Naive thymus-derived CD8-positive, alpha-beta T cell (primary cell): Measurements from ENCODE around the gene MIER3. TPM values are rescaled to one million over a fixed set of nuclear protein-coding genes. Genes with fewer than 3 reads are reported as not detected.

ENCODE experiments used
- ATAC-seq, 2 donors: fragments of 150-1000 bp; cut with Tn5 transposase in 1 of 2; sonication (Bioruptor Pico), chemical (Tn5 transposase) in 1 of 2; 1 replicate in 1 of 2; 2 replicates in 1 of 2; pipeline ENCODE4 v1.10.0; 2021; ENCODE audit warnings: mild to moderate bottlenecking in 2 of 2, moderate library complexity in 2 of 2
- POLR2A ChIA-PET: fragments of 350-600 bp; sonication (Branson Sonifier 250); formaldehyde crosslinking; loops from one replicate; lab custom pipeline; 2021; ENCODE audit warnings: antibody characterized with exemption; lab: Charles Lee
- DNase-seq, 10 donors: peaks; one replicate each; pipeline versions ENCODE4 v3.0.0 to v3.0.0-alpha.2; 2020 to 2022
- H3K27ac Mint-ChIP-seq, 10 donors: one replicate each; pipeline ENCODE4 v1.8.0; 2020 to 2022; ENCODE audit warnings: mild to moderate bottlenecking in 10 of 10, mixed read lengths in 10 of 10, moderate library complexity in 4 of 10, inconsistent platforms in 1 of 10
- H3K27me3 Mint-ChIP-seq, 5 donors: one replicate each; pipeline ENCODE4 v1.8.0; 2021 to 2022; ENCODE audit warnings: mixed read lengths in 5 of 5
- H3K36me3 Mint-ChIP-seq, 3 donors: one replicate each; pipeline ENCODE4 v1.8.0; 2020 to 2022; ENCODE audit warnings: mixed read lengths in 3 of 3, mild to moderate bottlenecking in 2 of 3, inconsistent platforms in 1 of 3
- H3K4me1 Mint-ChIP-seq, 4 donors: one replicate each; pipeline ENCODE4 v1.8.0; 2021 to 2022; ENCODE audit warnings: mixed read lengths in 4 of 4
- H3K4me3 Mint-ChIP-seq, 10 donors: one replicate each; pipeline ENCODE4 v1.8.0; 2020 to 2022; ENCODE audit warnings: mild to moderate bottlenecking in 10 of 10, mixed read lengths in 10 of 10, moderate library complexity in 6 of 10, inconsistent platforms in 1 of 10
- H3K9me3 Mint-ChIP-seq, 9 donors: one replicate each; pipeline ENCODE4 v1.8.0; 2020 to 2022; ENCODE audit warnings: mixed read lengths in 9 of 9, mild to moderate bottlenecking in 3 of 9, inconsistent platforms in 1 of 9, moderate library complexity in 1 of 9
- polyA plus RNA-seq, 3 donors: library from polyadenylated mRNA; unstranded; fragments of 300-500 nt; fragmentation: Illumina TruSeq; gene quantifications; one replicate each; pipeline ENCODE4 v1.2.3, GENCODE V29; 2021
- total RNA-seq, 8 experiments: library from RNA in 2 of 8; stranded (reverse) in 2 of 8; gene quantifications; one replicate each; pipeline ENCODE4 v1.2.3 and lab custom pipeline; 2021 to 2026

The MIER3 gene, protein sequence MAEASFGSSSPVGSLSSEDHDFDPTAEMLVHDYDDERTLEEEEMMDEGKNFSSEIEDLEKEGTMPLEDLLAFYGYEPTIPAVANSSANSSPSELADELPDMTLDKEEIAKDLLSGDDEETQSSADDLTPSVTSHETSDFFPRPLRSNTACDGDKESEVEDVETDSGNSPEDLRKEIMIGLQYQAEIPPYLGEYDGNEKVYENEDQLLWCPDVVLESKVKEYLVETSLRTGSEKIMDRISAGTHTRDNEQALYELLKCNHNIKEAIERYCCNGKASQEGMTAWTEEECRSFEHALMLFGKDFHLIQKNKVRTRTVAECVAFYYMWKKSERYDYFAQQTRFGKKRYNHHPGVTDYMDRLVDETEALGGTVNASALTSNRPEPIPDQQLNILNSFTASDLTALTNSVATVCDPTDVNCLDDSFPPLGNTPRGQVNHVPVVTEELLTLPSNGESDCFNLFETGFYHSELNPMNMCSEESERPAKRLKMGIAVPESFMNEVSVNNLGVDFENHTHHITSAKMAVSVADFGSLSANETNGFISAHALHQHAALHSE
- total RNA-seq (10 to 100 TPM; 34.3 to 37.1 TPM), polyA plus RNA-seq (10 to 100 TPM in 1 of 3 donors, 1 to 10 TPM in 2; 3.8 to 10.3 (median 6.1) TPM), total RNA-seq (lab: John Stamatoyannopoulos, UW) (29.2 to 51.3 (median 41.6) reads per million in 6 experiments)

DNA sequence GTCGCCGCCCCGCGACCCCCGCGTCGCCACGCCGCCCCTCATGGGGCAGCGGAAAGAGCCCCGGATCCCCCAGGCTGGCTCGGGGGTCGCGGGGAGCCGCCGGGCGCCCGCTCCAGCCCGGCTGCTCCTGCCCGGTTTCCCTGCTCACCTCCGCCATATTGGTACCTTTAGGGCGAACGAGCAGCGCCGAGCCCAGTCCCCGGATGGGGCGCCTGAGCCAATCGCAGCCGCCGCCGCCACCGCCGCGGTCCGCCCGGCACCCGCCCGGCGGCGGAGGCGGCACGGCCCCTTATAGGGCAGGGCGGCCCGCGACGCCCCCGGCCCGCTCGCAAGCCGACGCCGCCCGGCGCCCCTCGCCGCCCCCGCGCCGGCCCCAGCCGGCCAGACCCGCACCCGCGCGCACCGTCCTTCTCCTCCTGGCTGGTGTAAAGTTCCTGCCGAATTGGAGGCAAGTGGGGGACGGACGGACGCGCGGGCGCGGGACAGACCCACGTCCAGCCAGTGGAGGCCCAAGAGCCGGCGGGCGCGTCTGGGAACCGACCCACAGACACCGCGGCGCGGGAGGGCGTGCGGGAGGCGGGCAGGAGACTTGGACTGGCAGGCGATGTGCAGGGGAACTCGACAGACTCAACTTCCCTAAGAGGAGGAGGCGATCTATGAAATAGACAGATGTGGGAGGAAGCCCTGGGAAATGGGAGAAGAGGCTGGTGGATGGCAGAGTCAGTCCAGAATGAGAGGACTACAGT, at the start of gene MIER3:
TSS of gene MIER3 (minus strand) at position 178 of the 746 bp plus-strand sequence. CDS start at position 157, 21 bp downstream.
- ATAC-seq (peak; percentile 90 to 92), DNase-seq (peak; percentile 68 to 86 (median 78))
- POLR2A ChIA-PET, result no interaction called here
- no peaks in the 10 kb centered on the region for H3K9me3 Mint-ChIP-seq
- peak within 1 kb of the TSS; percentile 91 to 97 (median 95) for H3K4me3 Mint-ChIP-seq
- H3K36me3 Mint-ChIP-seq, result peaks cover 0 to 11% (median 0%) of the 10 kb centered on the region in 3 donors
- peak within 1 kb of the TSS; percentile 78 to 94 (median 92) for H3K27ac Mint-ChIP-seq
- peaks cover 11 to 36% (median 23%) of the 10 kb centered on the region in 4 donors for H3K4me1 Mint-ChIP-seq
- H3K27me3 Mint-ChIP-seq, result peaks cover 0 to 23% (median 7%) of the 10 kb centered on the region in 5 donors

DNA sequence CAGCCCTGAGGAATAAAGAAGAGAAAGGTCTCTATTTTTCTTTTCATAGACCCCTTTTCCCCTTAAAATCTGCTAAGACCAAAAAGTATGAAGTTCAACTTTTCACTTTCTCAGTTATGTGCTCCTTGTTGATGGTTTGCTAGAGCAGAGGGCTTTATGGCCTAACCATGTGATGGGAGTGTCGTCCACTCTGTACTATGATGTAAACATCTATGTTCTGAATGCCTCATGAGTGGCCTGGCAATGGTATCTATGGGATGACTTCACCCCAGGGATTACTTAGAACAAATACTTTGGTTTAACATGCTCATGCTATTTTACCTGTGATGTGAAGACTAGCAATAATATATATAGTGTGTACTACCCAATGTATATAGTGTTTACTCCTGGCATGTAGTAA, 43.7 kb upstream of the MIER3 start:
- Mint-ChIP-seq H3K4me3 (no peak overlapping the region), H3K9me3 (no peaks in the 10 kb centered on the region), H3K27ac (no peak overlapping the region), H3K27me3 (peaks cover 3 to 17% (median 5%) of the 10 kb centered on the region in 5 donors), H3K4me1 (no peaks in the 10 kb centered on the region), H3K36me3 (no peaks in the 10 kb centered on the region)
- no peak for DNase-seq
- POLR2A ChIA-PET, result no interaction called here
- ATAC-seq, result no peak

DNA sequence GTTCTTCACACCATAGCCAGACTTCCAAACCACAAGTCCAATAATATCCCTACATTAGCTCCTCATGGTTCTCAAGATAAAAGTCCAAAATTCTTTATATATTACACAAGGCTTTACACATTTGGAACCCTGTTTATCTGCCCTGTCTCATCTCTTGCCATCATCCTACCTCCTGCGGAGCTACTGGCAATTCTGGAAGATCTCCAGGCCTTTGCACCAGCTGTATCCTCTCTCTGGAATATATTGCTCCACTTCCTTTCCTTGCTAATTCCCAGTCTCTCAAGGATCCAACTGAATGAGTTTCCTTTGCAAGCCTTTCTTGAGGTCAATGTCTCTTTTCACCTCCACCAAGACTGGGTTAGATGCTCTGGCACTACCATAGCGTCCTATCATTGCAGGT, 41.3 kb upstream of the MIER3 start:
- DNase-seq, result no peak
- H3K36me3 Mint-ChIP-seq, result no peaks in the 10 kb centered on the region
- no peak overlapping the region for H3K4me3 Mint-ChIP-seq
- no peak for ATAC-seq
- peaks cover 2 to 11% (median 5%) of the 10 kb centered on the region in 5 donors for H3K27me3 Mint-ChIP-seq
- no peaks in the 10 kb centered on the region for H3K4me1 Mint-ChIP-seq
- POLR2A ChIA-PET, result no interaction called here
- H3K9me3 Mint-ChIP-seq, result no peaks in the 10 kb centered on the region
- H3K27ac Mint-ChIP-seq, result no peak overlapping the region

DNA sequence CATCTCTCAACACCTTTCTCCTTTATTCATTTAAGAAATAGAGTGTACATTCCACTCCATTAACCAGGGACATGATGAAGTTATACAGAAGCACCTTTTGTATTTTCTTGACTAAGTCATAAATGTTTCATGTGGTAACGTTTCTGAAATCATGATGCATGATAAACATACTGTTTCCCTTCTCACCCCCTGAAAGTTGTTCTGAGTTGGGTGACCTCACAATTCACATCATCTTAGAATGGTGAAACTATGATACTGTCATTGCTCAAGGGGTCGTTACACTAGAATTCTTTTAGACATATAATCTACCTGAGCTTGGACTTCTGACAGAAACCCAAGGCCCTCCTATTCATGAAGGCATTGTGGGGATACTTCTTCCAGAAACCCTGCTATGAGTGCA, 37.8 kb upstream of the MIER3 start:
- Mint-ChIP-seq H3K9me3 (no peaks in the 10 kb centered on the region), H3K27me3 (peaks cover 2 to 11% (median 5%) of the 10 kb centered on the region in 5 donors), H3K4me3 (no peak overlapping the region), H3K36me3 (no peaks in the 10 kb centered on the region), H3K27ac (no peak overlapping the region), H3K4me1 (peaks cover 0 to 13% (median under 1%) of the 10 kb centered on the region in 4 donors)
- ATAC-seq, result no peak
- POLR2A ChIA-PET, result no interaction called here
- DNase-seq, result no peak

DNA sequence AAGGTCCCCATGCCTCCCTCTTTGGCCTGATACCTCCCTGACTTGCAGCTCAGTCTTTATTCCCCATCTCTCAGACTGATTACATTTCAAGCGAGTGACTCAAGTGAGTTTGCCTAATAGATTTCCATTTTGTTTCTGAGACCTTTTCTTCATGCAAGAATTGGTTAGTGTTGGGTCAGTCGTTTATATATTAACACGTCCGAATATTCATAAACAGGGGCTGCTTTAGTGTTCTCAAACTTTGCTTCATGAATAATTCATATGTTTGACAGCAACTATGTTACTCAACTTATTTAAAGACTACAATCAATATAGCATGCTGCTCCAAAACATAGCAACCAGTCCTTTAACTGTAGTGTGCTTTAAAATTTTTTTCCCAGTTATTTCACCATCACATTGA, 36.6 kb upstream of the MIER3 start:
- Mint-ChIP-seq H3K4me1 (peaks cover 0 to 23% (median 9%) of the 10 kb centered on the region in 4 donors), H3K36me3 (no peaks in the 10 kb centered on the region), H3K4me3 (no peak overlapping the region), H3K27me3 (peaks cover 0 to 4% (median 2%) of the 10 kb centered on the region in 5 donors), H3K27ac (no peak overlapping the region), H3K9me3 (no peaks in the 10 kb centered on the region)
- DNase-seq (no peak), ATAC-seq (no peak)
- POLR2A ChIA-PET, result interaction anchor here (0.6 kb wide), 1 partner anchor 8 kb away, joined by 7 read pairs; no protein-coding TSS in a partner anchor

DNA sequence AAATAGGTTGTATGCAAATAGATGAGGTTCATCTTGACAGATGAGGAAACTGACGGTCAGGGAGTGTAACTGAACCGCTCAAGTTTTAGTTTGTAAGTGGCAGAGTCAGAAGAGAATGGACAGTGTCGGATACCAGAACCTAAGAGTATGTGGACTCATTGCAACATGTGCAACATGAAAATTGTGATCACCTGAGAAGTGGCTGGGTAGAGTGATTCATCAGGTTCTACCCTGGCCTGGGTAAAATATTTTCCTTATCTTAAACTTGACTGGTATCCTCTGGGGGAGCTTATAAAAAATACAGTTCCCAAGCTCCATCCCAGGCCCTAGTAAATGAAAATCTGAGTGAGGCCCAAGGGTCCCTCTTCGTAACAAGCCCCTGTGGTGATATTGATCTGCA, 35.2 kb upstream of the MIER3 start:
- Mint-ChIP-seq H3K4me1 (peaks cover 0 to 23% (median 9%) of the 10 kb centered on the region in 4 donors), H3K9me3 (no peaks in the 10 kb centered on the region), H3K4me3 (no peak overlapping the region), H3K27me3 (no peaks in the 10 kb centered on the region), H3K27ac (no peak overlapping the region), H3K36me3 (no peaks in the 10 kb centered on the region)
- ATAC-seq (no peak), DNase-seq (no peak)
- POLR2A ChIA-PET, result interaction anchor here (0.6 kb wide), 2 partner anchors 119 to 707 kb away, joined by 3 read pairs; no protein-coding TSS in a partner anchor

DNA sequence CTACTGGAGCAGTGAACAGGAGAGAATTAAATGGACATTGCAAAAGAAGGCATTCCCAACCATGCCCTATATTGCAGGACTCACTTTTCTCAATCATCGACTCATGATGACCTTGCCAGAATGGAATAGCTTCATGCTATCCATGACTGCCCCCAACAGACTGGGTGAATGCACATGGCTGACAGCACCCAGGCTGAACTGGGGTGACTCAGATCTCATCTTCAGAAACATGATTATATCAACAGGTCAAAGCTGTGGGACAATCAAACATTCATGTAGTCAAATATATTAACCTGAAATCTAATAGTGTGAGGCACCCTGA, 34.7 kb upstream of the MIER3 start:
- ATAC-seq (no peak), DNase-seq (no peak)
- Mint-ChIP-seq H3K9me3 (no peaks in the 10 kb centered on the region), H3K4me3 (no peak overlapping the region), H3K27me3 (no peaks in the 10 kb centered on the region), H3K27ac (peak overlapping the region in 1 of 10 donors; percentile 31), H3K36me3 (no peaks in the 10 kb centered on the region), H3K4me1 (peaks cover 0 to 23% (median 9%) of the 10 kb centered on the region in 4 donors)
- POLR2A ChIA-PET, result interaction anchor here (0.6 kb wide), 1 partner anchor 119 kb away, joined by 3 read pairs; no protein-coding TSS in a partner anchor

DNA sequence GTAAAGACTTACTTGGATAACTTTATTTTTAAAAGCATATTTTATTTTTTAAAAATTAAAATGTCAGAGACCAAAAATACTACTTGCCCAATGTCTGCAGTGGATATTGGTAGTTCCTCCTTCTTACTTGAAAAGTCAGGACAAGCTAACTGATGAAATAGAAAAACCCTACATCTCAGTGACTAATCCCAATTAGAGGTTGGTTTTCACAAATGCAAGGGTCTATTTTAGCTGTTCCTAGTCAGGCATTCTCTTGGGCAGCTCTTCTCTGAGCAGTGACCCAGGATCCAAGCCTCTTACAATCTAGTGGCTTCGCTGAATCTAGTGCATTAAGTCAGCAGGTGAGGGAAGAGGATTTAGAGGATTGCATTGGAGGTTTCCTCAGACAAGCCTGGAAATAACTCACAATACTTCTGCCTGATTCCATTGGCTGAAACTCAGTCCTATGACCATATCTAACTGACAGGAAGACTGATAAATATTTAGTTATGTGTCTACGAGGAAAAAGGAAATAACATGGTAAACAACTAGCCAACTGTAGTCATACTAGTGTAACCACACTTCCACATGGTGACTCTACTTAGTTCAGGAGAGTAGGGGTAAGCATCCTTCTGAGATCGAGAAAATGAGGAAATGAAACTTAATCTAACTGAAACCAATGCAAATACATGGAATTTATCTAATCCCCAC, 34.2 kb upstream of the MIER3 start:
- Mint-ChIP-seq H3K27me3 (no peaks in the 10 kb centered on the region), H3K9me3 (no peaks in the 10 kb centered on the region), H3K36me3 (no peaks in the 10 kb centered on the region), H3K27ac (peak overlapping the region in 1 of 10 donors; percentile 31), H3K4me1 (peaks cover 0 to 23% (median 9%) of the 10 kb centered on the region in 4 donors), H3K4me3 (no peak overlapping the region)
- POLR2A ChIA-PET, result no interaction called here
- DNase-seq, result no peak
- ATAC-seq, result no peak

DNA sequence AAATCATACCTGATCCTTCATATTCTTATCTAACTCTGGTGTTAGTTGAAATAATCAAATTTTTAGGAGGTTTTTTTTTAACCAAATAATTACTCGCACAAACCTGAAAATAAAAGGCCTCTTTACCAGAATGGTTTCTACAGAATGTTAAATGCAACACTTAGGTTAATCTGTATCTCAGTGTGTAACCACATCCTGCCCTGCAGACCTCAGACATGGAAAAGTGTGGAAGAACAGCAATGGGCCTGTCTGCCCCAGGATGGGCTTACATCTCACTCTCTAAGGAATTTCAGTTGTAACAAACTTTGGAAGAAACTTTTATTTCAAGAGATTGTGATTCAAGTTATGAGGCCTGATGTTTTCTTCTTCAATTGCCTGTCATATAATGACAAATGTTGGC, 32.5 kb upstream of the MIER3 start:
- no peaks in the 10 kb centered on the region for H3K9me3 Mint-ChIP-seq
- no peak overlapping the region for H3K4me3 Mint-ChIP-seq
- no peak for ATAC-seq
- H3K27me3 Mint-ChIP-seq, result peaks cover 0 to 3% (median 0%) of the 10 kb centered on the region in 5 donors
- peak overlapping the region in 1 of 10 donors; percentile 5 for H3K27ac Mint-ChIP-seq
- no peaks in the 10 kb centered on the region for H3K36me3 Mint-ChIP-seq
- no peak for DNase-seq
- H3K4me1 Mint-ChIP-seq, result peaks cover 0 to 23% (median 9%) of the 10 kb centered on the region in 4 donors
- POLR2A ChIA-PET, result interaction anchor here (0.6 kb wide), 1 partner anchor 13 kb away, joined by 3 read pairs; no protein-coding TSS in a partner anchor

DNA sequence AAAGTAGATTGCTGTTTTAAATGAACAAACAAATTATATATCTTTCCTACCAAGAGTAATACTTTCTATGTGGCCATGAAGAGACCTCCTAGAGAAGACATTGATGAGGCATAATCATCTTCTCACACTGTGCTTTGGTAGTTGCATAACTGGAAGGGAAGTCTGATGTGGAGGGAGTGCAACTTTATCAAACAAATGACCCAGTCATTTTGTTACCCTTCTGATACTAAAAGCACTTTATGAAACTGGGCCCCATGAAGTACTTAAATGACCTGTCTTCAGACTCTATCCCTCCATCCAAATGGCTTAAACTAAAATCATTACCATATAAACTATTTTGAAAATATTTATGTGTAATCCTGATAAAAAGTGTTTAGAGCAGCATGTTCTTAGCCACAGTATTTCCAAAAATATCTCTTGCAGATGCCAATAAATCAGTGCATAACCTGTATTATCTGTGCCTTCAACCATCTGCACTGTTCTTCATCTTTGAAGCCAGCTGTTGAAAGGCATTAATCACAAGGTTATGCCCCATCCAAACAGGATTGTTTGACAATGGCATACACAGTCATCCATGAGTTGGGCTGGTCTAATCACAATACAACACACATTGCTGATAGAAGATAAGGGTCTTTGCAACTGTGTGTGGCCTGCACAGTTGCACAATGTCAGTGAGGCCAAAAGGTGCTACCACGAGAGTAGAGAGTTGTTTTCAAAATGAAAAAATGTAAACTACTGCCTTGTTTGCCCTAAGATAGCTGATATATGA, 31.9 kb upstream of the MIER3 start:
- DNase-seq (no peak), ATAC-seq (no peak)
- POLR2A ChIA-PET, result interaction anchor here (0.6 kb wide), 1 partner anchor 13 kb away, joined by 3 read pairs; no protein-coding TSS in a partner anchor
- H3K27ac Mint-ChIP-seq, result no peak overlapping the region
- H3K4me3 Mint-ChIP-seq, result no peak overlapping the region
- peaks cover 0 to 6% (median 2%) of the 10 kb centered on the region in 5 donors for H3K27me3 Mint-ChIP-seq
- H3K36me3 Mint-ChIP-seq, result no peaks in the 10 kb centered on the region
- no peaks in the 10 kb centered on the region for H3K9me3 Mint-ChIP-seq
- peaks cover 0 to 23% (median 9%) of the 10 kb centered on the region in 4 donors for H3K4me1 Mint-ChIP-seq

DNA sequence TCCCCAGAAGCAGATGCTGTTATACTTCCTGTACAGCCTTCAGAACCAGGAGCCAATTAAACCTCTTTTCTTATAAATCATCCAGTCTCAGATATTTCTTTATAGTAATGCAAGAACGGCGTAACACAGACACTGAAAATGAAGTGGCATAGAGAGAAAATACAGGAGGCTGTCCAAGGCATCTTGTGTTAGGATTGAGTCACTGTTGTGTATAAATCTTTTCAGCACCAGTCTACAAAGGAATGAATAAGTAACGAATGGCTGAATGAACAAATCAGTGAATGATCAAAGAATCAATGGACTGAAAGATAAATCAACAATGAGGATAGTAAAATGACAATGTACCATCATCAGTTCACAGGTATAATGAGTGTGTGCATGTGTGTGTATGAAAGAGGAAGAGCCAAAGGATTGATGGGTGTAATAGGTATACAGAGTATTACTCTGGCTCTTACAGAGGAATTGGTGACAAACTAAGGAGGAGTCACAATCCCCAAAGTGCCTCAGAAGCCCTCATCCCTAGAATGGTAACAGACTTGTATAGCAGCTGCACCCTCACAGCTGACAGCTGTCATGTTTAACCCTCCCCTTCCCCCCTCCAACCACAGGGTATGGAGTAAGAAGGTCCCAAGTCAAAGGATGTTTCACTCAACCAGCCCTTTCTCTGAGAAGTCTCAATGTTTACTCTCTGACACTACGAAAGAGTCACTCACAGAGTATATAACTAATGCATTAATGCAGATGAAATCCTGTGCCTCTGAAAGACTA, 29.8 kb upstream of the MIER3 start:
- POLR2A ChIA-PET, result no interaction called here
- no peak for ATAC-seq
- H3K4me1 Mint-ChIP-seq, result peaks cover 0 to 19% (median 9%) of the 10 kb centered on the region in 4 donors
- DNase-seq, result no peak
- H3K27me3 Mint-ChIP-seq, result peaks cover 0 to 7% (median 2%) of the 10 kb centered on the region in 5 donors
- H3K27ac Mint-ChIP-seq, result no peak overlapping the region
- H3K9me3 Mint-ChIP-seq, result peaks cover 0 to 2% (median 0%) of the 10 kb centered on the region in 9 donors
- H3K36me3 Mint-ChIP-seq, result no peaks in the 10 kb centered on the region
- no peak overlapping the region for H3K4me3 Mint-ChIP-seq
